ENCODE results near the gene ESYT3. TPM values are rescaled to one million over a fixed set of nuclear protein-coding genes. Genes with fewer than 3 reads are reported as not detected.
A peak's percentile ranks its signal among the peaks of the same experiment; 100 is the strongest.
"Not testable (repeated sequence)": the region's sequence is repeated elsewhere in the genome, so short reads cannot be mapped to it uniquely, and the experiment has no call there.

Gene ESYT3
- total RNA-seq, 5 donors from 2014 or later (not counting 1 experiment from before 2014, with no cell fraction given), result 0.10 to 0.20 TPM; not detected in 3

GRCh38 chr3:138406606-138407005 is 27.8 kb upstream of the ESYT3 start:
- Mint-ChIP-seq H3K27ac (no peak overlapping the region), H3K4me3 (no peak overlapping the region), H3K4me1 (no peaks in the 10 kb centered on the region), H3K9me3 (no peaks in the 10 kb centered on the region), H3K27me3 (peaks cover 12 to 19% of the 10 kb centered on the region in 2 donors), H3K36me3 (no peaks in the 10 kb centered on the region)
- 40% methylated on average over 1 of the region's 2 CpGs for WGBS (ENCODE audit: insufficient coverage)
- POLR2A ChIA-PET, result no interaction called here
- Histone ChIP-seq H3K4me3 (ENCODE audit: control insufficient read depth in 1 of 2, extremely low read depth in 1 of 2, low read length in 1 of 2) (no peak overlapping the region), H3K36me3 (ENCODE audit: control insufficient read depth in 2 of 2, extremely low read depth in 1 of 2, insufficient read depth in 1 of 2, low read length in 1 of 2) (no peaks in the 10 kb centered on the region), H3K9me3 (no peaks in the 10 kb centered on the region), H3K27me3 (replicated peaks in 1 of 2; ENCODE audit: control insufficient read depth in 2 of 2, extremely low read depth in 1 of 2, insufficient read depth in 2 of 2, low read length in 1 of 2) (peaks cover 0 to 24% of the 10 kb centered on the region in 2 experiments), H3K27ac (ENCODE audit: low read length) (no peak overlapping the region), H3K4me1 (ENCODE audit: control insufficient read depth in 1 of 2, extremely low read depth in 1 of 2, insufficient read depth in 2 of 2, low read length in 2 of 2) (no peaks in the 10 kb centered on the region)
- CTCF ChIA-PET, result interaction anchor here in 1 of 2 donors (4.2 kb wide), 1 partner anchor 12 kb away, joined by 20 read pairs; no protein-coding TSS in a partner anchor
- DNase-seq, result no peak
- ATAC-seq (replicated peaks in 1 of 4), result no peak

- Histone ChIP-seq H3K27ac (ENCODE audit: low read length) (no peak overlapping the region), H3K4me1 (ENCODE audit: control insufficient read depth in 1 of 2, extremely low read depth in 1 of 2, insufficient read depth in 2 of 2, low read length in 2 of 2) (no peaks in the 10 kb centered on the region), H3K9me3 (no peaks in the 10 kb centered on the region), H3K36me3 (ENCODE audit: control insufficient read depth in 2 of 2, extremely low read depth in 1 of 2, insufficient read depth in 1 of 2, low read length in 1 of 2) (no peaks in the 10 kb centered on the region), H3K27me3 (replicated peaks in 1 of 2; ENCODE audit: control insufficient read depth in 2 of 2, extremely low read depth in 1 of 2, insufficient read depth in 2 of 2, low read length in 1 of 2) (peaks cover 0 to 19% of the 10 kb centered on the region in 2 experiments), H3K4me3 (ENCODE audit: control insufficient read depth in 1 of 2, extremely low read depth in 1 of 2, low read length in 1 of 2) (no peak overlapping the region)
- Mint-ChIP-seq H3K27ac (no peak overlapping the region), H3K27me3 (peaks cover 16 to 19% of the 10 kb centered on the region in 2 donors), H3K4me3 (no peak overlapping the region), H3K36me3 (no peaks in the 10 kb centered on the region), H3K9me3 (no peaks in the 10 kb centered on the region), H3K4me1 (no peaks in the 10 kb centered on the region)
- ChIA-PET POLR2A (no interaction called here), CTCF (interaction anchor here (0.6 to 4.2 kb wide), 4 partner anchors 10 to 225 kb away, joined by 3 to 20 read pairs (median 6); no protein-coding TSS in a partner anchor)
- 81% methylated on average over 3 of the region's 3 CpGs for WGBS (ENCODE audit: insufficient coverage)
- ATAC-seq (replicated peaks in 1 of 4) (no peak), DNase-seq (no peak)
Observed at GRCh38 chr3:138407236-138407907, 27.0 kb upstream of the ESYT3 start.

DNA sequence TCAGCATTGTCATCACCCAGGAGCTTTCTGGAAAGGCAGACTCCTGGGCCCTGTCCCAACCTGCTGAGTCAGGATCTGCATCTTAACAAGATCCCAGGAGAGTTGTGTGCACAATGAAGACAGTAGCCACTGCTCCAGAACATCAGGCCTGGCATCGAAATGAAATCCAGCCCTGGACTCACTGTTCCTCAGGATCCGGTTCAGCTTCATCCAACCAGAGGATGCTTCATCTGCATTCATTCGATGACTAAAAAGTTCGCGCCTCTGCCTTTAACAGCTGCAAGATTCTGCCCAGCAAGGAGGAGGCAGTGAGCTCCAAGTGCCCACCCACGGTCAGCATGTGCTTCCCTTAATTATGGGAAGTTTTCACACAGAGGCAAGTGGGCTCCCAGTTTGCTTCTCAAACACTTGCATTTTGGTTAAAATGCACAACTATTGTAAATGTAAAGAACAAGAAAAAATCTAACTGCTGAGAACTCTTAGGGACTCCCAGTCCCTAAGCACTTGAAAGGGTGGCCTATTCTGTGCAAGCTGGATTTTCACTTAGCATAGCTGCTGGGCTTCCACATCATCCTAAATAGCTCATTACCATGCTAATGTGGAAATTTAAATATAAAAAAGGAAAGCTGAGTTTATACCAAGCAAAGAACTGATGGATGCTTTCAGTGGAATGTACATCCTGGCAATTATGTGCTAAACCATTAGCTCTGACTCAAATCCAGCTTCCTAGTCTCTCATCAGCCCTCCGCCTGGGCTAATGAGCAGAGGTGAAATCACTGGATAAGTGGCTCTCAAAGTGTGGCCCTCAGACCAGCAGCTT is 25.5 kb upstream of the ESYT3 start:
- ChIA-PET POLR2A (no interaction called here), CTCF (interaction anchor here in 1 of 2 donors (4.2 kb wide), 1 partner anchor 9 kb away, joined by 20 read pairs; no protein-coding TSS in a partner anchor)
- no peaks in the 10 kb centered on the region for H3K9me3 ChIP-seq
- ATAC-seq (replicated peaks in 1 of 4), result no peak
- no peak overlapping the region for H3K27ac Mint-ChIP-seq
- no peaks in the 10 kb centered on the region for H3K36me3 ChIP-seq (ENCODE audit: control insufficient read depth in 2 of 2, extremely low read depth in 1 of 2, insufficient read depth in 1 of 2, low read length in 1 of 2)
- 77% methylated on average over 4 of the region's 7 CpGs for WGBS (ENCODE audit: insufficient coverage)
- no peaks in the 10 kb centered on the region for H3K36me3 Mint-ChIP-seq
- no peaks in the 10 kb centered on the region for H3K4me1 Mint-ChIP-seq
- no peak overlapping the region for H3K4me3 Mint-ChIP-seq
- H3K27me3 Mint-ChIP-seq, result peaks cover 16 to 18% of the 10 kb centered on the region in 2 donors
- no peak overlapping the region for H3K27ac ChIP-seq (ENCODE audit: low read length)
- no peak for DNase-seq
- H3K9me3 Mint-ChIP-seq, result no peaks in the 10 kb centered on the region
- peaks cover 0 to 14% of the 10 kb centered on the region in 2 experiments for H3K27me3 ChIP-seq (replicated peaks in 1 of 2; ENCODE audit: control insufficient read depth in 2 of 2, extremely low read depth in 1 of 2, insufficient read depth in 2 of 2, low read length in 1 of 2)
- H3K4me1 ChIP-seq (ENCODE audit: control insufficient read depth in 1 of 2, extremely low read depth in 1 of 2, insufficient read depth in 2 of 2, low read length in 2 of 2), result no peaks in the 10 kb centered on the region
- H3K4me3 ChIP-seq (ENCODE audit: control insufficient read depth in 1 of 2, extremely low read depth in 1 of 2, low read length in 1 of 2), result no peak overlapping the region

- Mint-ChIP-seq H3K4me1 (no peaks in the 10 kb centered on the region), H3K9me3 (no peaks in the 10 kb centered on the region), H3K4me3 (no peak overlapping the region), H3K27ac (no peak overlapping the region), H3K27me3 (peaks cover 13 to 29% of the 10 kb centered on the region in 2 donors), H3K36me3 (no peaks in the 10 kb centered on the region)
- no peaks in the 10 kb centered on the region for H3K9me3 ChIP-seq
- peaks cover 0 to 31% of the 10 kb centered on the region in 2 experiments for H3K27me3 ChIP-seq (replicated peaks in 1 of 2; ENCODE audit: control insufficient read depth in 2 of 2, extremely low read depth in 1 of 2, insufficient read depth in 2 of 2, low read length in 1 of 2)
- DNase-seq (no peak), ATAC-seq (replicated peaks in 1 of 4) (no peak)
- H3K27ac ChIP-seq (ENCODE audit: low read length), result no peak overlapping the region
- no peaks in the 10 kb centered on the region for H3K36me3 ChIP-seq (ENCODE audit: control insufficient read depth in 2 of 2, extremely low read depth in 1 of 2, insufficient read depth in 1 of 2, low read length in 1 of 2)
- H3K4me3 ChIP-seq (ENCODE audit: control insufficient read depth in 1 of 2, extremely low read depth in 1 of 2, low read length in 1 of 2), result no peak overlapping the region
- WGBS (ENCODE audit: insufficient coverage), result 76% methylated on average over 7 of the region's 9 CpGs
- H3K4me1 ChIP-seq (ENCODE audit: control insufficient read depth in 1 of 2, extremely low read depth in 1 of 2, insufficient read depth in 2 of 2, low read length in 2 of 2), result peaks cover 0 to 4% of the 10 kb centered on the region in 2 experiments
- POLR2A ChIA-PET, result no interaction called here
- CTCF ChIA-PET, result interaction anchor here (0.6 to 1.2 kb wide), 3 partner anchors 11 to 521 kb away, joined by 3 read pairs; no protein-coding TSS in a partner anchor
Observed at GRCh38 chr3:138412821-138413551, 21.4 kb upstream of the ESYT3 start.

DNA sequence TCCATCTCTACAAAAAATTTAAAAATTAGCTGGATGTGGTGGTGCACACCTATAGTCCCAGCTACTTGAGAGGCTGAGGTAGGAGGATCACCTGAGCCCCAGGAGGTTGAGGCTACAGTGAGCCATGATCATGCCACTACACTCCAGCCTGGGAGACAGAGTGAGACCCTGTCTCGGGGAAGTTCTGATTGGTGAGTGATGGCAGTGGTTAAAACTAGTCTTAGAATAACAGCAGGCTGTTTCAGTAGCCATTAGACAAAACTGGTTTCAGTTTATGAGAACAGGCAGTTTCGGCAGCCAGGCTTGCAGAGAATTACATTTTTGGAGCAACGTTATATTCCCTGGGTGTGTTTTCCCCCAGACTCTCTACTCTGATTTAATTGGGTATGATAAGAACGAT is 18.2 kb upstream of the ESYT3 start:
- POLR2A ChIA-PET; CTCF ChIA-PET; DNase-seq; H3K4me1 ChIP-seq (ENCODE audit: control insufficient read depth in 1 of 2, extremely low read depth in 1 of 2, insufficient read depth in 2 of 2, low read length in 2 of 2); H3K36me3 Mint-ChIP-seq; H3K36me3 ChIP-seq (ENCODE audit: control insufficient read depth in 2 of 2, extremely low read depth in 1 of 2, insufficient read depth in 1 of 2, low read length in 1 of 2); H3K27ac Mint-ChIP-seq; H3K9me3 Mint-ChIP-seq; H3K4me1 Mint-ChIP-seq; H3K4me3 Mint-ChIP-seq; H3K9me3 ChIP-seq; ATAC-seq (replicated peaks in 1 of 4); H3K27ac ChIP-seq (ENCODE audit: low read length); H3K4me3 ChIP-seq (ENCODE audit: control insufficient read depth in 1 of 2, extremely low read depth in 1 of 2, low read length in 1 of 2): not testable (repeated sequence)
- 57% methylated on average over 1 of the region's 4 CpGs for WGBS (ENCODE audit: insufficient coverage)
- H3K27me3 ChIP-seq (replicated peaks in 1 of 2; ENCODE audit: control insufficient read depth in 2 of 2, extremely low read depth in 1 of 2, insufficient read depth in 2 of 2, low read length in 1 of 2), result peaks cover 0 to 28% of the 10 kb centered on the region in 2 experiments
- H3K27me3 Mint-ChIP-seq, result peaks cover 9 to 23% of the 10 kb centered on the region in 2 donors

GRCh38 chr3:138417559-138417982 is 16.8 kb upstream of the ESYT3 start:
- peak; percentile 47 to 73 (median 58) for ATAC-seq (replicated peaks in 1 of 4)

More at GRCh38 chr3:138417559-138417982, 16.8 kb upstream of the ESYT3 start:
- H3K4me1 Mint-ChIP-seq, result no peaks in the 10 kb centered on the region
- peaks cover 4 to 23% of the 10 kb centered on the region in 2 donors for H3K27me3 Mint-ChIP-seq
- CTCF ChIA-PET, result interaction anchor here (0.5 to 3.1 kb wide), 14 partner anchors 10 to 605 kb away, joined by 3 to 31 read pairs (median 4); partner anchors contain the start of gene ESYT3 (in 1 of the 2)
- Histone ChIP-seq H3K4me3 (ENCODE audit: control insufficient read depth in 1 of 2, extremely low read depth in 1 of 2, low read length in 1 of 2) (no peak overlapping the region), H3K4me1 (ENCODE audit: control insufficient read depth in 1 of 2, extremely low read depth in 1 of 2, insufficient read depth in 2 of 2, low read length in 2 of 2) (peaks cover 0 to 4% of the 10 kb centered on the region in 2 experiments), H3K27me3 (replicated peaks in 1 of 2; ENCODE audit: control insufficient read depth in 2 of 2, extremely low read depth in 1 of 2, insufficient read depth in 2 of 2, low read length in 1 of 2) (peaks cover 0 to 28% of the 10 kb centered on the region in 2 experiments), H3K27ac (ENCODE audit: low read length) (no peak overlapping the region), H3K36me3 (ENCODE audit: control insufficient read depth in 2 of 2, extremely low read depth in 1 of 2, insufficient read depth in 1 of 2, low read length in 1 of 2) (no peaks in the 10 kb centered on the region), H3K9me3 (no peaks in the 10 kb centered on the region)
- H3K27ac Mint-ChIP-seq, result no peak overlapping the region
- peak in 34 of 35 experiments; percentile 11 to 73 (median 44) for DNase-seq
- no peaks in the 10 kb centered on the region for H3K36me3 Mint-ChIP-seq
- POLR2A ChIA-PET, result no interaction called here
- WGBS (ENCODE audit: insufficient coverage), result 21% methylated on average over 6 of the region's 7 CpGs
- H3K9me3 Mint-ChIP-seq, result peaks cover 0 to 2% (median 0%) of the 10 kb centered on the region in 3 donors
- H3K4me3 Mint-ChIP-seq, result no peak overlapping the region

All from T-cell (primary cell).